ENCODE data around the gene RXRG. TPM values are rescaled to one million over a fixed set of nuclear protein-coding genes. Genes with fewer than 3 reads are reported as not detected.

Gene RXRG
- total and polyA plus RNA-seq, 2 of the 8 experiments (the other 6 are each of a cell fraction or from before 2014, with no cell fraction given): not detected

GRCh38 chr1:165485716-165486115 is 40.8 kb upstream of the RXRG start:
- H3K36me3 ChIP-seq (ENCODE audit: control insufficient read depth in 2 of 4, insufficient read depth in 4 of 4, low read length in 3 of 4): no peaks in the 10 kb centered on the region
- H2BK12ac ChIP-seq (ENCODE audit: low read depth, low read length): no peak overlapping the region
- H3K56ac ChIP-seq (replicated peaks; ENCODE audit: insufficient read length, low read depth, low read length): no peak overlapping the region
- no peak overlapping the region for H2BK5ac ChIP-seq (ENCODE audit: low read depth, low read length)
- no peak overlapping the region for H4K91ac ChIP-seq (replicated peaks; ENCODE audit: insufficient read length, low read length)
- no peak overlapping the region for H3K4ac ChIP-seq (replicated peaks; ENCODE audit: insufficient read length, low read depth, low read length)
- CTCF ChIA-PET (ENCODE audit: partially characterized antibody): interaction anchor here (1.6 to 2.0 kb wide), 2 partner anchors 16 to 76 kb away, joined by 4 to 5 read pairs; no protein-coding TSS in a partner anchor
- no peak overlapping the region for H3K14ac ChIP-seq (ENCODE audit: insufficient read length)
- no peaks in the 10 kb centered on the region for H3K4me1 ChIP-seq (replicated peaks in 1 of 4; ENCODE audit: control insufficient read depth in 3 of 4, insufficient read depth in 4 of 4, low read length in 3 of 4)
- no peaks in the 10 kb centered on the region for H3K23me2 ChIP-seq (ENCODE audit: low read depth, low read length)
- H2BK20ac ChIP-seq (ENCODE audit: low read length): no peak overlapping the region
- H3K23ac ChIP-seq (ENCODE audit: insufficient read length): no peak overlapping the region
- no peaks in the 10 kb centered on the region for H4K20me1 ChIP-seq (replicated peaks in 1 of 2; ENCODE audit: control insufficient read depth in 1 of 2, insufficient read depth in 2 of 2, low read length in 2 of 2)
- DNase-seq (ENCODE audit: low read depth in 1 of 2, low spot score in 2 of 2) (no peak), FAIRE-seq (no peak)
- H3K4me3 ChIP-seq (ENCODE audit: extremely low read depth in 1 of 4, insufficient read depth in 2 of 4, low read depth in 3 of 4, low read length in 4 of 4): no peak overlapping the region
- H4K5ac ChIP-seq (ENCODE audit: insufficient read length, low read depth, low read length): no peak overlapping the region
- no peak overlapping the region for H4K8ac ChIP-seq (ENCODE audit: extremely low read depth, insufficient read depth, low read length)
- no peak overlapping the region for H2BK120ac ChIP-seq (replicated peaks; ENCODE audit: low read depth, low read length)
- 87% methylated on average over 5 of the region's 5 CpGs; no CpG with 5 or more reads in 1 of the 2 experiments for WGBS, 2 experiments (ENCODE audit: extremely low coverage in 1 of 2, insufficient coverage in 1 of 2, insufficient read length in 1 of 2, insufficient replicate concordance in 2 of 2, low coverage in 1 of 2, low lambda C conversion rate in 2 of 2, missing lambda C conversion rate in 1 of 2)
- no peak overlapping the region for H2BK15ac ChIP-seq (ENCODE audit: low read length)
- no peaks in the 10 kb centered on the region for H3K79me2 ChIP-seq (ENCODE audit: control insufficient read depth in 1 of 2, insufficient read depth in 2 of 2, low read length in 2 of 2)
- no peak overlapping the region for H3K18ac ChIP-seq (ENCODE audit: extremely low read depth, low read length)
- H3K4me2 ChIP-seq (ENCODE audit: insufficient read depth in 1 of 2, low read depth in 2 of 2, low read length in 2 of 2): no peak overlapping the region
- no peak overlapping the region for H2AK5ac ChIP-seq (ENCODE audit: low read depth, low read length)
- no peak overlapping the region for H3K27ac ChIP-seq (ENCODE audit: low read depth, low read length)
- no peaks in the 10 kb centered on the region for H3K27me3 ChIP-seq (replicated peaks in 1 of 4; ENCODE audit: control insufficient read depth in 3 of 4, extremely low read depth in 1 of 4, insufficient read depth in 3 of 4, low read length in 3 of 4)
- TF ChIP-seq RXRA (IDR thresholded peaks at IDR 0.05; ENCODE audit: insufficient read depth, low read depth, low read length): no peak
- no peak for TF ChIP-seq RFX5 (IDR thresholded peaks at IDR 0.05; ENCODE audit: borderline replicate concordance, low read depth, low read length)
- TF ChIP-seq CREB1 (IDR thresholded peaks at IDR 0.05): no peak
- TF ChIP-seq KDM5A (IDR thresholded peaks at IDR 0.05; ENCODE audit: low read length): no peak
- TF ChIP-seq SIN3A (conservative IDR thresholded peaks at IDR 0.05 in 1 of 2, IDR thresholded peaks at IDR 0.05 in 1 of 2; ENCODE audit: low read depth in 1 of 2, low read length in 2 of 2): no peak
- TF ChIP-seq BRCA1 (IDR thresholded peaks at IDR 0.05; ENCODE audit: low read depth, low read length): no peak
- TF ChIP-seq POU5F1 (IDR thresholded peaks at IDR 0.05; ENCODE audit: low read depth, low read length): no peak
- TF ChIP-seq HDAC6 (IDR thresholded peaks at IDR 0.05; ENCODE audit: low read depth, low read length): no peak
- no peak for TF ChIP-seq SRF (IDR thresholded peaks at IDR 0.05; ENCODE audit: low read depth, low read length)
- TF ChIP-seq BACH1 (IDR thresholded peaks at IDR 0.05; ENCODE audit: low read length): no peak
- no peak for TF ChIP-seq RAD21 (IDR thresholded peaks at IDR 0.05 in 1 of 2, conservative IDR thresholded peaks at IDR 0.05 in 1 of 2; ENCODE audit: low read depth in 2 of 2, low read length in 2 of 2)
- TF ChIP-seq RNF2 (IDR thresholded peaks at IDR 0.05; ENCODE audit: borderline replicate concordance, low read depth, low read length, missing control alignments, poor library complexity, severe bottlenecking): no peak
- POLR2A ChIA-PET (ENCODE audit: partially characterized antibody): no interaction called here
- no peak overlapping the region for H3K9ac ChIP-seq (replicated peaks in 1 of 4; ENCODE audit: extremely low read depth in 1 of 4, low read depth in 3 of 4, low read length in 3 of 4)
- no peak overlapping the region for H2AFZ ChIP-seq (ENCODE audit: low read length)
- no peaks in the 10 kb centered on the region for H3K79me1 ChIP-seq (ENCODE audit: low read depth, low read length)
- H3K9me3 ChIP-seq (ENCODE audit: insufficient read depth in 2 of 2, low read depth in 1 of 2, low read length in 1 of 2): no peaks in the 10 kb centered on the region
